ENCODE measurements around the gene RASSF8.
A peak's percentile ranks its signal among the peaks of the same experiment; 100 is the strongest.

Gene RASSF8

DNA sequence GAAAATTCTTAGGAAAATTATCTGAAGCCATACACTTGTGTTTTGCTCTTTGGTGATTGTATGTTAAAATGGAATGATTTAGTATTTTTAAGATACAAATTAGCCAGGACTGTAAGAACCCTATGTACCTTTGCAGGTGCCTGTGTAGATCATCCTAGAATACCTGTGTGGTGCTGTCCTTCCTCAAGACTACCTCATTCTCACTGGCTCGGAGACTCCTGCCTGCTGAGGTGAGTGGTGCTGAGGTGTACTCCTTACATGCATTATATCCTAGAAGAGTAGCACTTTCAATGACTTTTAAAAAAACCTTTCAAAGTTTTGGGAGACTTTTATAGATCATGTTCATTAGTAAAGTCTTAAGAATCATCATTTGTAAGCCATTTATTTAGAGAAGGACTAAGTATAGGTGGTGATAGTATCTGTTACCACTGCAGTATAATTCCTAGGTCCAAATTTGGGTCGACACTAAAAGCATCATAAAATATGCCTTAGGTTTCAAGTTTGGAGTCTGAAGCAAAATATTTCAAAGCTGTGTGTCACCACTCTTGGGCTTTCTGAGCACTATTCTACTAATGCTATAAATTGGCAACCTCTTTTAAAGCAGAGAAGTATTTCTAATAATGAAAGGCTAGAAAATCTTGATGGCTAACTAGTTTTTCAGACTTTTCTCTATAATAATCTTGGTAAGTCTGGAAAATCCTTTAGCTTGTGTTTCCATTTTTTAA, 36.6 kb downstream of the RASSF8 start:
- DNase-seq = no peak

GRCh38 chr12:25995906-25996305, 37.4 kb downstream of the RASSF8 start:
- DNase-seq = no peak

- DNase-seq = no peak
These were observed 38.2 kb downstream of the RASSF8 start for GRCh38 chr12:25996677-25997076.

DNA sequence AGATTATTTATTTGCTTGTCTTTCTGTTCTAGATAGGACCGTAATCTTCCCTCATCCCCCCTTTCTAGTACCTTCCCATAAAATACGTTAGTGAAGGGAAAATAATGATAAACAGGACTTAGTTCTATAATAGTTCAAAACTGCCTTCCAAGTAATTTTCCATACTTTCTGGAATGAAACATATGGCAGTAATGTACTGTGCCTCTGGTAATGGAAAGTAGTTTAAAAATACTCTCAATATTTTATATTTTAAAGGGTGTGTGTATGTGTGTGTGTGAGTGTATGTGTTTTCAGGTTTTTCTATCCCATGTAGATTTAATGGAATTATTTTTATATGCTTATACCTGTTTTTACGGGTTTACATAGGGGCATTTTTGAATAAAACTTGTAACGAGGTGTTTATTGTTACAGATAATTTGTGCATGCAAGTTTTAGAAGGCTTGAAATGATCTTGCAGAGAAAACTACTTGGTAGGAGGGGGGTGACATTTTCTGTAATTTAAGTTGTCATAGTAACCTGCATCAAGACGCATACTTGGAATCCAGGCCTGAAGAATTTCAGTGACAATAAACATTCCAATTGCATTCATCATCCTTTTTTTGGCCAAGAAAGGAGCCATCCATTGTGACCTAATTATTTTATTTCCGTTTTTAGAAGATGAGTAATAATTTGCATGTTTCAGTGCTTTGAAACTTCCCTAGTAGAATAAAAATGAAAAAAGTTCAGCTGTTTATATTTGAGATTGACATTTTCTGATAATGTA, 38.9 kb downstream of the RASSF8 start:
- no peak for DNase-seq

DNA sequence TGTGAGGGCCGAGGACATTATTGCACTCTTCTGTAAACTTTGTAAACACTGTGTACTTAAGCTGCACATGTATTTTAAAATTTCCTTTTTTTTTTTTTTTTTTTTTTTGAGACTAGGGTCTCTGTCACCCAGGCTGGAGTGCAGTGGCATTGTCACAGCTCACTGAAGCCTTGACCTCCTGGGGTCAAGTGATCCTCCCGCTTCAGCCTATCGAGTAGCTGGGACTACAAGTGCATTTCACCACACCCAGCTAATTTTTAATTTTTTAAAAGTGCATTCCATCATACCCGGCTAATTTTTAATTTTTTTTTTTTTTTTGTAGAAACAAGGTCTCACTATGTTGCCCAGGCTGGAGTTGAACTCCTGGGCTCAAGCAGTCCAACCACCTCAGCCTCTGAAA, 42.4 kb downstream of the RASSF8 start:
- no peak for DNase-seq

DNA sequence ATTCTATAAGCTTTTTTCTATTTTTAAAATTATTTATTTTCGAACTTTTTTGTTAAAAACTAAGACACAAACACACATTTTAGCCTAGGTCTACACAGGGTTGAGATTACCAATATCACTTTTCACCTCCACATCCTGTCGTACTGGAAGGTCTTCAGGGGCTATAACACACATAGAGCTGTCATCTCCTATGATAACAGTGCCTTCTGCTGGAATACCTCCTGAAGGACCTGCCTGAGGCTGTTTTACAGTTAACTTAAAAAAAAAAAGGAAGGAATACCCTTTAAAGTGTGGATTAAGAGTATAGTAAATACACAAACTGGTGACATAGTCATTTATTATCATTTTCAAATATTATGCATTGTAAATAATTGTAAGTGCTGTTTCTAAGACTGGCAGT, 43.0 kb downstream of the RASSF8 start:
- no peak for DNase-seq

- DNase-seq = no peak
These were observed 44.6 kb downstream of the RASSF8 start for GRCh38 chr12:26003065-26003464.

DNA sequence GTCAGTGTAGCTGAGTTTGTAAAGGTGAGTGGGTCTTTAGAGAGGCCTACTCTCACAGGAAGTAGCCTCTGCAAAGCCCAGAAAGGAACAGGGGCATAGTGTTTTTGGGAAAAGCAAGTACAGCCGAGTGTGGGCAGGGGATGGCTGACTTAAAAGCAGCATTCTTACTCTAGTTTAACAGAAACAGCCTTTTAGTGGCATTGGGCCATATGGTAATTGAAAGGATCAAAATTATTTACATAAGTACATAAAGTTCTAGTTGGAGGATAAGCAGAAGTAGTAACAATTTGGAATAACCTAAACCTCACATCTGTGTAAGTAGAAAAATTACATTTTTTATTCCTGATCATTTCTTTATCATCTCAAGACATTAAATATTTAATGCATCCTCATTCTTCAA, 49.1 kb downstream of the RASSF8 start:
- DNase-seq = no peak

GRCh38 chr12:26009593-26009992, 51.1 kb downstream of the RASSF8 start:
- DNase-seq = no peak

GRCh38 chr12:26010293-26010821, 51.9 kb downstream of the RASSF8 start:
- DNase-seq = no peak

GRCh38 chr12:26011099-26011498, 52.6 kb downstream of the RASSF8 start:
- DNase-seq = no peak

GRCh38 chr12:26014085-26014484, 55.6 kb downstream of the RASSF8 start:
- no peak for DNase-seq

DNA sequence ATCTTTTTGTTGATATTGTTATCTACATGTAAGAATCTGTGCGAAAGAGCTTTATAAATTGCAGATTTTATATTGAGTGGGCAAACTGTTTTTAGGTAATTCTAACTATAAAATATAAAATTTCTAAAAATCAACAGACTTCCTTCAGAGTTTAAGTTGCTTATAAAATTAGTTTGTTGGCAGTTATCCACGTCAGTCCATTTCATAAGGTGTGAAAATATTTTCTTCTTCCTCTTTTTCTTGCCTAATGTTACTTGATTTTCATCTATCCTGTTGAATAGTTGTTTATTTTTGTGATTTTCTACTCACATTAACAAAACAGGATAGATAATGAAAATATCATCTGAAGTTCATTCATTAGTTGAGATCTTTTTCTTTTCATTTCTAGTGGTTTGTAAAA, 58.0 kb downstream of the RASSF8 start:
- no peak for DNase-seq

DNA sequence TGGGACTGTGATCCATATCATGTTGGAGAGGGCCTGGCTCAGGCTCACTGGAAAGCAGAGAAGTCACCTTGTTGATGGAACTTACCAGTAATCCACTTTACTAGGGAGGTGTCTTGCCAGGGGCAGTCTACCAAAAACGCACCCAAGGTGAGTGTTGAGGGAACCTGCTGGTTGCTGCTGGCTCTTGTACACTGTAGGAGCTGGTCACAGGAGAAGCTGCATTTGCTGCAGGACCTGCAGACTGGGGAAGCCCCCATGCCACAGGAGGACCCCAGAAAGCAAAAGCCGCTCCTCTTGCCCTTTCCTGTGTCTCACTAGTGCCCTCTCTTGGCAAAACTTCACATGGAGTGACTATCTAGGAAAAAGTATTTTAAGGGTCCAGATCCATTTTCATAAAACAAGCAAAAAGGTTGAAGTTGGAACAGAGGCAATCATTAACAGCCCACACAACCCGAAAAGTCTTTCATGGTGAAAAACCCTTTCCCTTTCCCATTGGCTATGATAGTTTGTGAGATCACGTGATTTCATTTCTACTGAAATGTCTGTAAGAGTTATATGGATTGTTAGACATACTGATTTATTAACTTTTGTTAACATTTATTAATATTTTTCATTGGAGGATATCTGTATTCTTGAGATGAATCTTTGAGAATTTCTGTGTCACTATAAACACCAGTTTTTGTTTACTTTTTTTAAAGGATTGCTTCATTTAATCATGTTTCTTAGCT, 59.2 kb downstream of the RASSF8 start:
- no peak for DNase-seq

DNA sequence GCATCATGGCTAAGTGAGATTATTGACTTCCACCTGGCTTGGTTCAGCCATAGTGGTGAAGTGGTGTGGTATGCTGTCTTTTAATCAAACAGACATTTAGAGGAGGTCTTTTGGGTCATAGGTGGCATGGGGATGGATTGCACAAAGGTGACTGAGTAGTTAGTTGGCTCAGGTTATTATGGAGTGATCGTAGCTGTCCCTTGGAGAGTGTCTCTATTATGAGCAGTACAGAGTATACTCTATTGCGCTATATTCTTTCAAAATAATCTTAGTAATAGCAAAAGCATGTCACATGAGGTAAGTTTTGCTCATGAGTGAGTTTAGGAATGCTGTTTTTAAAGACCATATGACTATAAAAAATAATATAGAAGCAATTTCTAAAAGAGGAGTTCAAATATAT, 60.4 kb downstream of the RASSF8 start:
- DNase-seq = no peak

DNA sequence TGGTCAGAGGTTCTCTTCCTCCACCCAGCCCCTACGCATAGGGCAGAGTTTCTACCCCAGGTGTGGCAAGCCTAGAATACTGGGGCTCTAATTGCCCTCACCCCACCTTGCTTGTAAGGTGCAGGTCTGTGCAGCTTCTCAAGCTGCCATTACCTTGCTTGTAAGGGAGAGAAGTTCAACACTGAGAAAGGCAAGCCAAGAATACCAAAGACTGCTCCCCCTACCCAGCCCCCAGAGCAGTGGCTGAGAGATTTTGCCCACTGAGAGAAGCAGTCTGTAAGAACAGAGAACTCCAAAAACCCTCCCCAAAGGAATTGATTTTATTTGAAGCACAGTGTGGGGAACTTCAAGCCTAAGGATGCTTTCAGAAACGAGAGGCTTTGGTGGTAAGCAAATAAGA, 63.1 kb downstream of the RASSF8 start:
- DNase-seq = no peak

GRCh38 chr12:26022043-26022442, 63.6 kb downstream of the RASSF8 start:
- DNase-seq = no peak

GRCh38 chr12:26026713-26027112, 68.2 kb downstream of the RASSF8 start:
- no peak for DNase-seq

- no peak for DNase-seq
These were observed 68.9 kb downstream of the RASSF8 start for GRCh38 chr12:26027401-26027800.

DNA sequence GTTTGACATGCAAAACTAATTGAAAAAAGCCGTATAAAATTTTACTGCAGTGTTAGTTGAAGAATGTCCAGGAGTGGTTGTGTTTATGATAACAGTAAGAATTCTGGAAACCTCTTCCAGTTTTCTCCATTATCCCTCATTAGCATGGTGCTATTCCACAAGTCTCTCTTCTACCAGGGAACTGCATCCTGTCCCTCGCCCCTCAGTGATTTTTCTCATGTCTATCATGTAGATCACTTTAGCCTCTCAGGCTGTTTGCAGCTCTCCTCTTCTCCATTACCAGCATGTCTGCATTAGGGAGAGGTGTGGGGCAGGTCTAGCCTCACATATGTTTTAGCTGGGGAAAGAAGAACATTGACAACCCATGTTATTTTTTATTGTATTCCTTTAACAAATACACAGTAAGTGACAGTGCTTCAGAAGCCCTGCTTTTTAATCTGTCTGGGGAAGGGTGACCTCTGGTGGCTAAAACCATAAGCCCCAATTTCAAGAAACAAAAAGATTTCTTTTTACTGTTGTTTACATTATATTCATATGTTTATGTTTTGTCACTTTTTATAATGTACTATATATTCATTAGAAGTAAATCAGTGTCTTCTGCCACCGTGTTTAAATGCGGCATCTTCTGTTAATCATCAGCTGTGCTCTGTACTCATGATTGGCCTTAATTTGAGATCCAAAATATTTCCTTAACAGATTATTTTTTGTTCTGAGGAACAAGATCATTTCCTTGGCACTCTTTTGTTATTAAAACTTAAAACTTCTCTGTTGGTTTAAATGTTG, 70.7 kb downstream of the RASSF8 start:
- peak; percentile 5 for DNase-seq

GRCh38 chr12:26029736-26030022, 71.2 kb downstream of the RASSF8 start:
- no peak for DNase-seq

- no peak for DNase-seq
These were observed 71.9 kb downstream of the RASSF8 start for GRCh38 chr12:26030371-26030770.

GRCh38 chr12:26031318-26031717, 72.8 kb downstream of the RASSF8 start:
- DNase-seq = no peak

Data from DMS79 treated with DMSO at 0.1 percent for 48 hours (cell line).